ENCODE results near the gene CTSD.

DNA sequence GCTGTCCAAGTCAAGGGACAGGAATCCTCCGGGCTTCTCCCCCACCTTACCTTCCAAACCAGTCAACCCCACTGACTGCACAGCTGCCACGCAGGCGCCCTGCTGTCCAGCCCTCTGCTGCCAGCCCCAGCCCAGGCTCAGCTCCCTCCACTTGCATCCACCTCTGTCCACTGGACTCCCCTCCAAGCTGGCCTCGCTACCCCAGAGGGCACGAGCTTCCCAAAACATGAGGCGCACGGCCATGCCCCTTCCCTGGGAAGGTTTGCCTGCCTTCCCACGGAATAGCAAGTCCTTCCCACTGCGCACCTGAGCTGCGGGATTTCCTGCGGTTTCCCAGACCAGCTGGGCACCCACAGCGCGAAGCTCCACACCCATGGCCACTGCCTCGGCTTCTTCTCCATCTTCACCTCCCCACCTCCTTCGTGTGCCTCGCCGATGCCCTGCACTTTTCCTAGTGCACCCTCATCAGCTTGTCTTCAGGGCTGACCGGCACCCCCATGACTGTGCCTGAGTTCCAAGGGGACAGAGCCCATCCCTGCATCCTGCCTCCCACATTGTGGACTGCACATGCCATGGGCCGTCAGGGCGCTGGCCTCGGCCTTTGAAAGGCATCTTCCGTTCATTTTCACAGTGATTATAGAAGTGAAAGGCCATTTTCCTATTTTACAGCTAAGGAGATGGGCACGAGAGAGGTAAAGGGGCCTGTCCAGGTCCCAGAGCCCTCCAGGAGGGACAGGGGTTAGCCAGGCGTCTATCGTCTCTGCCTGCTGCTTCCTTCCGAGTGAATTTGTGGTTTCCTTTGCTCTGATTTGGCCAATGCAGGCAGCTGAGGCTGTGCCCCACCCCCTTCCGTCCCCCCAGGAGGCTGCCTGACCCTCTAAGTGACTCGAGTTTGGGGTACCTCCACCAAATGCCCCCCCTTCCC lies 29.7 kb downstream of the CTSD start:
- TF ChIP-seq CTCF (conservative IDR thresholded peaks at IDR 0.05; ENCODE audit: low read length) (no peak), EZH2phosphoT487 (IDR thresholded peaks at IDR 0.05; ENCODE audit: borderline replicate concordance) (no peak)

Measured in Loucy (cell line).